DND-41 (cell line): Measurements from ENCODE around the gene EFCAB11.

Source experiments
- EZH2 ChIP-seq: IDR thresholded peaks from 3 replicates; pipeline ENCODE4 v1.6.1; 2012; ENCODE audit warnings: borderline replicate concordance, low read depth, mild to moderate bottlenecking, moderate library complexity, low read length, inconsistent platforms; ENCODE audit not compliant: severe bottlenecking
- TF ChIP-seq, protein P1 (sequence below): IDR thresholded peaks from 2 replicates; pipeline ENCODE4 v1.5.1; 2012; ENCODE audit warnings: borderline replicate concordance, low read length, moderate library complexity, mild to moderate bottlenecking; ENCODE audit not compliant: poor library complexity, severe bottlenecking; ENCODE audit errors: extremely low read depth

GRCh38 chr14:89773151-89773550 is 181.4 kb downstream of the EFCAB11 start:
- TF ChIP-seq, protein P1, sequence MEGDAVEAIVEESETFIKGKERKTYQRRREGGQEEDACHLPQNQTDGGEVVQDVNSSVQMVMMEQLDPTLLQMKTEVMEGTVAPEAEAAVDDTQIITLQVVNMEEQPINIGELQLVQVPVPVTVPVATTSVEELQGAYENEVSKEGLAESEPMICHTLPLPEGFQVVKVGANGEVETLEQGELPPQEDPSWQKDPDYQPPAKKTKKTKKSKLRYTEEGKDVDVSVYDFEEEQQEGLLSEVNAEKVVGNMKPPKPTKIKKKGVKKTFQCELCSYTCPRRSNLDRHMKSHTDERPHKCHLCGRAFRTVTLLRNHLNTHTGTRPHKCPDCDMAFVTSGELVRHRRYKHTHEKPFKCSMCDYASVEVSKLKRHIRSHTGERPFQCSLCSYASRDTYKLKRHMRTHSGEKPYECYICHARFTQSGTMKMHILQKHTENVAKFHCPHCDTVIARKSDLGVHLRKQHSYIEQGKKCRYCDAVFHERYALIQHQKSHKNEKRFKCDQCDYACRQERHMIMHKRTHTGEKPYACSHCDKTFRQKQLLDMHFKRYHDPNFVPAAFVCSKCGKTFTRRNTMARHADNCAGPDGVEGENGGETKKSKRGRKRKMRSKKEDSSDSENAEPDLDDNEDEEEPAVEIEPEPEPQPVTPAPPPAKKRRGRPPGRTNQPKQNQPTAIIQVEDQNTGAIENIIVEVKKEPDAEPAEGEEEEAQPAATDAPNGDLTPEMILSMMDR, result no peak
- no peak for TF ChIP-seq EZH2
